GM12801 (cell line): Measurements from ENCODE around the gene FOXN4.

Source experiments
- TF ChIP-seq, protein P1 (sequence below): IDR thresholded peaks from one replicate; pipeline ENCODE4 v1.5.1; 2011; ENCODE audit warnings: control low read depth; ENCODE audit not compliant: insufficient read length; ENCODE audit errors: extremely low read depth

Gene FOXN4

DNA sequence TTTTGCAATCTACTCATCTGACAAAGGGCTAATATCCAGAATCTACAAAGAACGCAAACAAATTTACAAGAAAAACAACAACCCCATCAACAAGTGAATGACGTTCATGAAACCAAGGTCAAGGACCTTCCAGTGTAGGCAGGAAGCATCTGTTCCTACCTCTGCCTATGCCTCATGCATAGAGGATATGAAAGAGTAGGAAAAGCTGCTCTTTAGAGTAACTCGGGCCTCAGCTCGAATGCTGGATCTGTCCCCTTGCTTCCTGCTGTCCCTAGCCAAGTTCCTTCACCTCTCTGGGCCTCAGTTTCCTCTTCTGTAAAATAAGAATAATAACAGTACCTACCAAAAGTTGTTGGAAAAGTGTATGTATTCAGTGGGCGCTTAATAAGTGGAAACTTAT is 65.0 kb downstream of the FOXN4 start:
- TF ChIP-seq, protein P1, sequence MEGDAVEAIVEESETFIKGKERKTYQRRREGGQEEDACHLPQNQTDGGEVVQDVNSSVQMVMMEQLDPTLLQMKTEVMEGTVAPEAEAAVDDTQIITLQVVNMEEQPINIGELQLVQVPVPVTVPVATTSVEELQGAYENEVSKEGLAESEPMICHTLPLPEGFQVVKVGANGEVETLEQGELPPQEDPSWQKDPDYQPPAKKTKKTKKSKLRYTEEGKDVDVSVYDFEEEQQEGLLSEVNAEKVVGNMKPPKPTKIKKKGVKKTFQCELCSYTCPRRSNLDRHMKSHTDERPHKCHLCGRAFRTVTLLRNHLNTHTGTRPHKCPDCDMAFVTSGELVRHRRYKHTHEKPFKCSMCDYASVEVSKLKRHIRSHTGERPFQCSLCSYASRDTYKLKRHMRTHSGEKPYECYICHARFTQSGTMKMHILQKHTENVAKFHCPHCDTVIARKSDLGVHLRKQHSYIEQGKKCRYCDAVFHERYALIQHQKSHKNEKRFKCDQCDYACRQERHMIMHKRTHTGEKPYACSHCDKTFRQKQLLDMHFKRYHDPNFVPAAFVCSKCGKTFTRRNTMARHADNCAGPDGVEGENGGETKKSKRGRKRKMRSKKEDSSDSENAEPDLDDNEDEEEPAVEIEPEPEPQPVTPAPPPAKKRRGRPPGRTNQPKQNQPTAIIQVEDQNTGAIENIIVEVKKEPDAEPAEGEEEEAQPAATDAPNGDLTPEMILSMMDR: no peak

DNA sequence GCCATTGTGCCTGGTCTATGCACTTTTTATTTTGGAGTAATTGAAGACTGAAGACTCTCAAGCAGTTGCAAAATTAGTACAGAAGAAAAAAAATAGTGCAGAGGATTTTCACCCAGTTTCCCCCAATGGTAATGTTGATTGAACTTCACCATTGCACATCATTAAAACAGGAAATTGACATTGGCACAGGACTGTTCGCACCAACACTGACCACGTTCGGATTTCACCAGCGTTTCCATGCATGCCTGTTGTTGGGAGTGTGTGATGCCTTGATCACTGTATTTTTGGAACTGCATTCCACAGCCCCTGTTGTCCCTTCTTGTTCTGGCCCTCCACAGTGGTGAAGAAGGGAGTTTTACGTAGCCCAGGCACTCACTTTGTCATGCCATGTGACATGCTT is 67.1 kb downstream of the FOXN4 start:
- TF ChIP-seq, protein P1: no peak

DNA sequence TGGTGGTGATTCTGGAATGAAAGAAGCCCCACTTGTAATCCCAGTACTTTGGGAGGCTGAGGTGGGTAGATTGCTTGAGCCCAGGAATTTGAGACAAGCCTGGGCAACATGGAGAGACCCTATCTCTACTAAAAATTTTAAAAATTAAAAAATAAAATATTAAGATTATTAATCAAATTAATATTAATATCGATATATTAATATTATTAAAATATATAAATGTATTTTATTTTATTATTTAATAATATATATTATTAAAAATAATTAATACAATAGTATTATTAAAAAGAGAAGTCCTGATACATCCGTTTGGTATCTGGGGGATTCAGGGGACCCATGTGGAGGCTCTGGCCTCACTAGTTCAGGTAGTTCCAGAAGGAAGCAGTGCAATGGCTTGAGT is 68.7 kb downstream of the FOXN4 start:
- TF ChIP-seq, protein P1: no peak

DNA sequence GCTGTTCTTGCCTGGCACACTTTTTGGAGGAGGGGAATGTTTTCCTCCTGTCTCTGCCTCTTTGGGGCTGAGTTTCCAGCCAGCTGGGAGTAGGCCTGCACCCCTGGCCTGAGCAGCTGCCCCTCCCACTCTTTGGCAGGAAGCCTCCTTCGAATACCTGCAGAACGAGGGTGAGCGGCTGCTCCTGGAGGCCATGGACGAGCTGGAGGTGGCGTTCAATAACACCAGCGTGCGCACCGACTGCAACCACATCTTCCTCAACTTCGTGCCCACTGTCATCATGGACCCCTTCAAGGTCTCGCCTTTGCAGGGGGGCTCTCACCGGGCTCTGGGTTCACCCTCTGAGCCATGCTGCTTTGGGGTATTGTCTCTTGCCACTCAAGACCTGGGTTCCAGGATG is 69.4 kb downstream of the FOXN4 start:
- TF ChIP-seq, protein P1: no peak

DNA sequence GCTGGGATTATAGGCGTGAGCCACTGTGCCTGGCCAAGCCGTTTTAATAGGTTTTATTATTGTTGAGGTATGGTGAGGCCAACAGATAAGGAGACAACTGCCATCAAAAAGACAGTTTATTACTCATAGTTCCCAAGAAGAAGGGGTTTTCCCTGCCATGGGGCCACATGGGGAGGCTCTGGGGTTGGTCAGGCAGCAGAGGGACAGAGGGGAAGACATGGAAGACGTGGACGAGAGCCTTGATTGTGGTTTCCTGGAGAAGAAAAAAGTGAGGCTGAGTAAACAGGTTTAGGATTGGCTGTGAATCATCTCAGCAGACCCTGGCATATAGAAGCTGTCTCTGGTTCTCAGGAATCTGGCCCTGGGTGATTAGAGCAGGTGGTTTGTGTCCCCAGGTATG is 69.9 kb downstream of the FOXN4 start:
- TF ChIP-seq, protein P1: no peak

DNA sequence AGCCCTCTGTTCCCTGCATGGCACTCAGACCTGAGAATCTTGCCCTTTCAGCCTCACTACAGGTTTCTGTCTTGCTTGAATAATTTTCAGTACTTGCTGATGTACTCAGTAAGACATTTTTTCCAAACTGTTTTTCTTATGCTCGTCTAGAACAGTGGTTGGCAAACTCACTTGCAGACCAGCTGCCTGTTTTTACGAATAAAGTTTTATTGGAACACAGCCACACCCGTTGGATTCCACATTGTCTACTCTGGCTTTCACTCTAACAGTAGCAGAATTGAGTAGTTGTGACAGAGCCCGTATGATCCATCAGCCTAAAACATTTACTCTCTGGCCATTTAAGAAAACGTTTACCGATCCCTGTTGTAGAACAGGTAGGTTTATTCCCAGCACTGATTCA is 72.8 kb downstream of the FOXN4 start:
- TF ChIP-seq, protein P1: no peak

DNA sequence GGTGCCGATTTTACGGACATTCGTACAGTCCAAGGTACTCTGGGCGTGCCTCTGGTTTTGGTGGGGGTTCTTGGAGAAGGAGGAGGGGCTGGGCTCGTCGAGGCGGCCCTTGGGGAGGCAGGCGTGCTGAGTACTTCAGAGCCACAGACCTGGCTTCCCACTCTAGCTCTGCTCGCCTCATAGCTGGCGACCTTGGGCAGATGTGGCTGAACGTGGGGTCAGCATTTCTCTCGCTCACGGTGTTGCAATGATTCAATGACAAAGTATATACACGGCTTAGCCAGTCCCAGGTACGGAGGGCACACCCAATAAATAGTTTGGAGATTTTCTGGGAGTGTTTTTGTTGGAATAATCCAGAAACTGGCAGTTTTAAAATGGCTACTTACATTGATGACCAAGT is 75.1 kb downstream of the FOXN4 start:
- TF ChIP-seq, protein P1: no peak

DNA sequence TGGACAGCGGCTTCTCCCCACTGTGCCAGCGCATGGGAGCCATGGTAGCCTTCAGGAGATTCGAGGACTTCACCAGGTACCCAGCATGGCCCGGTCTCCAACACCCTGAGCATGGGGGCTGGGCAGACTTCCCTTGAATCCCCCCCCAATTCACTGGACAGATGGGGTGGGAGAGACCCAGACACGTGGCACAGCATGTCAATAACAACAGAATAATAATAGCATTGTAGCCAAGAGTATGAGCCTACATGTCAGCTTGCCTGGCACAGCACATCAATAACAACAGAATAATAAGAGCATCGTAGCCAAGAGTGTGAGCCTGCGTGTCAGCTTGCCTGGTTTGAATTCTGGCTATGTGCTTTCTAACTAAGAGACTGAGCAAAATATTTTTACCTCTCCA is 76.4 kb downstream of the FOXN4 start:
- TF ChIP-seq, protein P1: no peak
